Activated T-cell treated with anti-CD3 and anti-CD28 coated beads for 4 hours (primary cell): ENCODE measurements around the gene OR4C15.

ENCODE experiments used
- DNase-seq: peaks from one replicate; pipeline ENCODE4 v3.0.0-alpha.2; 2020

The OR4C15 gene

GRCh38 chr11:55554169-55554568, at the start of gene OR4C15:
OR4C15 (plus strand) TSS chr11:55554469; CDS start chr11:55554469, 0 bp downstream.
- DNase-seq = no peak

- no peak for DNase-seq
These were observed 17.6 kb downstream of the OR4C15 start, which contains the start of gene OR4C16 for GRCh38 chr11:55571828-55572227. OR4C16 (plus strand) TSS chr11:55572128; CDS start chr11:55572128, 0 bp downstream.

DNA sequence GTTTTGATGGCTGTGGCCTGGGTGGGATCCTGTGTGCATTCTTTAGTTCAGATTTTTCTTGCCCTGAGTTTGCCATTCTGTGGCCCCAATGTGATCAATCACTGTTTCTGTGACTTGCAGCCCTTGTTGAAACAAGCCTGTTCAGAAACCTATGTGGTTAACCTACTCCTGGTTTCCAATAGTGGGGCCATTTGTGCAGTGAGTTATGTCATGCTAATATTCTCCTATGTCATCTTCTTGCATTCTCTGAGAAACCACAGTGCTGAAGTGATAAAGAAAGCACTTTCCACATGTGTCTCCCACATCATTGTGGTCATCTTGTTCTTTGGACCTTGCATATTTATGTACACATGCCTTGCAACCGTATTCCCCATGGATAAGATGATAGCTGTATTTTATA, 18.3 kb downstream of the OR4C15 start:
- no peak for DNase-seq
